ENCODE results near the gene MYO3B. TPM values are rescaled to one million over a fixed set of nuclear protein-coding genes. Genes with fewer than 3 reads are reported as not detected.

Gene MYO3B
- polyA plus RNA-seq, 1 of the 3 experiments (the other 2 are of a cell fraction): not detected

DNA sequence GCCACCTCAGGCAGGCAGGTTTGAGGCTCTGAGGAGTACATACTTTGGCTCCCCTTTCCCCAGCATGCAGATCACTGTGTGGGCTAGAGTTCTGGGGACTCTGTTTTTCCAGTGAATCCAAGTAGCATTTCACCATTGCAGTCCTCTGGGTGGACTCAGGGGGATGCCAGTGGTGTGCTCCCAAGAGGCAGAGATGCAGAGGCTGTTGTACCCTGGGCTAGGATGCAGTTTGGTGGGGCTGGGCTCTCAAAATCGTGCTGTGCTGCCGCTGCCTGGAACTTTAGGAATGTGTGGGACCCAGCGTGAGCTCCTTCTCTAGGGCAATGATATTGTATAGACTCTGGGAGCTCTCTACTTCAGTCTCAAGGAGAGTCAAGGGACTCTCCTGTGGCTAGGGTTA lies 104.9 kb downstream of the MYO3B start:
- no peak overlapping the region for H3K9ac ChIP-seq
- no peak for DNase-seq
- H2AFZ ChIP-seq (ENCODE audit: low read depth): no peak overlapping the region
- H3K4me1 ChIP-seq (ENCODE audit: control insufficient read depth in 1 of 2, insufficient read depth in 2 of 2, low read depth in 1 of 2, low read length in 1 of 2): no peaks in the 10 kb centered on the region
- TF ChIP-seq FOXM1 (IDR thresholded peaks at IDR 0.05; ENCODE audit: low read depth) (no peak), YY1 (IDR thresholded peaks at IDR 0.05; ENCODE audit: low read depth) (no peak), NRF1 (IDR thresholded peaks at IDR 0.05; ENCODE audit: low read depth, low read length) (no peak), CHD2 (IDR thresholded peaks at IDR 0.05; ENCODE audit: low read length, partially characterized antibody) (no peak), RAD21 (IDR thresholded peaks at IDR 0.05; ENCODE audit: low read length) (no peak), RFX5 (IDR thresholded peaks at IDR 0.05; ENCODE audit: low read length) (no peak), SIN3A (IDR thresholded peaks at IDR 0.05; ENCODE audit: borderline replicate concordance, low read depth, low read length) (no peak), NFIC (IDR thresholded peaks at IDR 0.05; ENCODE audit: borderline replicate concordance) (no peak), TCF12 (IDR thresholded peaks at IDR 0.05) (no peak)
- TF ChIP-seq, protein P1, sequence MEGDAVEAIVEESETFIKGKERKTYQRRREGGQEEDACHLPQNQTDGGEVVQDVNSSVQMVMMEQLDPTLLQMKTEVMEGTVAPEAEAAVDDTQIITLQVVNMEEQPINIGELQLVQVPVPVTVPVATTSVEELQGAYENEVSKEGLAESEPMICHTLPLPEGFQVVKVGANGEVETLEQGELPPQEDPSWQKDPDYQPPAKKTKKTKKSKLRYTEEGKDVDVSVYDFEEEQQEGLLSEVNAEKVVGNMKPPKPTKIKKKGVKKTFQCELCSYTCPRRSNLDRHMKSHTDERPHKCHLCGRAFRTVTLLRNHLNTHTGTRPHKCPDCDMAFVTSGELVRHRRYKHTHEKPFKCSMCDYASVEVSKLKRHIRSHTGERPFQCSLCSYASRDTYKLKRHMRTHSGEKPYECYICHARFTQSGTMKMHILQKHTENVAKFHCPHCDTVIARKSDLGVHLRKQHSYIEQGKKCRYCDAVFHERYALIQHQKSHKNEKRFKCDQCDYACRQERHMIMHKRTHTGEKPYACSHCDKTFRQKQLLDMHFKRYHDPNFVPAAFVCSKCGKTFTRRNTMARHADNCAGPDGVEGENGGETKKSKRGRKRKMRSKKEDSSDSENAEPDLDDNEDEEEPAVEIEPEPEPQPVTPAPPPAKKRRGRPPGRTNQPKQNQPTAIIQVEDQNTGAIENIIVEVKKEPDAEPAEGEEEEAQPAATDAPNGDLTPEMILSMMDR (IDR thresholded peaks at IDR 0.05): no peak
- TF ChIP-seq, protein P2, sequence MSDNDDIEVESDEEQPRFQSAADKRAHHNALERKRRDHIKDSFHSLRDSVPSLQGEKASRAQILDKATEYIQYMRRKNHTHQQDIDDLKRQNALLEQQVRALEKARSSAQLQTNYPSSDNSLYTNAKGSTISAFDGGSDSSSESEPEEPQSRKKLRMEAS (IDR thresholded peaks at IDR 0.05; ENCODE audit: low read depth): no peak
- TF ChIP-seq, protein P3, sequence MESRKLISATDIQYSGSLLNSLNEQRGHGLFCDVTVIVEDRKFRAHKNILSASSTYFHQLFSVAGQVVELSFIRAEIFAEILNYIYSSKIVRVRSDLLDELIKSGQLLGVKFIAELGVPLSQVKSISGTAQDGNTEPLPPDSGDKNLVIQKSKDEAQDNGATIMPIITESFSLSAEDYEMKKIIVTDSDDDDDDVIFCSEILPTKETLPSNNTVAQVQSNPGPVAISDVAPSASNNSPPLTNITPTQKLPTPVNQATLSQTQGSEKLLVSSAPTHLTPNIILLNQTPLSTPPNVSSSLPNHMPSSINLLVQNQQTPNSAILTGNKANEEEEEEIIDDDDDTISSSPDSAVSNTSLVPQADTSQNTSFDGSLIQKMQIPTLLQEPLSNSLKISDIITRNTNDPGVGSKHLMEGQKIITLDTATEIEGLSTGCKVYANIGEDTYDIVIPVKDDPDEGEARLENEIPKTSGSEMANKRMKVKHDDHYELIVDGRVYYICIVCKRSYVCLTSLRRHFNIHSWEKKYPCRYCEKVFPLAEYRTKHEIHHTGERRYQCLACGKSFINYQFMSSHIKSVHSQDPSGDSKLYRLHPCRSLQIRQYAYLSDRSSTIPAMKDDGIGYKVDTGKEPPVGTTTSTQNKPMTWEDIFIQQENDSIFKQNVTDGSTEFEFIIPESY (IDR thresholded peaks at IDR 0.05; ENCODE audit: borderline replicate concordance, low read depth): no peak
- H3F3A ChIP-seq (replicated peaks; ENCODE audit: insufficient read depth): no peaks in the 10 kb centered on the region
- H4K20me1 ChIP-seq (ENCODE audit: insufficient read depth): no peaks in the 10 kb centered on the region
- H3K9me2 ChIP-seq: no peaks in the 10 kb centered on the region
- ChIA-PET POLR2A (no interaction called here), CTCF (interaction anchor here (1.1 kb wide), 1 partner anchor 11 kb away, joined by 4 read pairs; no protein-coding TSS in a partner anchor)
- no peaks in the 10 kb centered on the region for H3K27me3 ChIP-seq (ENCODE audit: insufficient read depth)
- H3K36me3 ChIP-seq (replicated peaks in 1 of 2; ENCODE audit: control insufficient read depth in 1 of 2, insufficient read depth in 2 of 2, low read length in 1 of 2): no peaks in the 10 kb centered on the region
- H3K27ac ChIP-seq (ENCODE audit: low read depth in 2 of 2, low read length in 1 of 2): no peak overlapping the region
- H3K9me3 ChIP-seq: no peaks in the 10 kb centered on the region
- 51% methylated on average over 2 of the region's 3 CpGs for WGBS (ENCODE audit: low lambda C conversion rate)
- no peak overlapping the region for H3K4me2 ChIP-seq
- no peak overlapping the region for H3K4me3 ChIP-seq (ENCODE audit: low read depth in 2 of 2, low read length in 1 of 2)
- H3K79me2 ChIP-seq (ENCODE audit: insufficient read depth): no peaks in the 10 kb centered on the region

DNA sequence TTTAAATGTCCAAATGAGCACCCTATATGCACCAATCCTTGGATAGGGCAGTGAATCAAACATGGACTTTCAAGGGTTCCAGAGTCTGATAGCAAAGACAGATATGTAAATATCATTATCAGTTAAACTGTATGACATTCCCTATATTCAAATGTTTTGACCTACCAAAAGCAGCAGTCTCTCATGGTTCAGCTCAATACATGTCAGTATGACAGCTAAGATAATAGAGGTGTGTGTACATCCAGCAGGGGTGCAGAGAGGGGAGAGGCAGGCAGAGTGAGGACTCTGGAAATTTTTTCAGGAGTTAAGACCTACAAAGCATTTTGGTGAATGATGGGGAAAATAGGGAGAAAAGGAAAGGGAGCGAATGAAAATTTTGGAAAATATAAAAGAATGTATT lies 106.3 kb downstream of the MYO3B start:
- 86% methylated on average over 1 of the region's 1 CpG for WGBS (ENCODE audit: low lambda C conversion rate)
- Histone ChIP-seq H3K27me3 (ENCODE audit: insufficient read depth) (no peaks in the 10 kb centered on the region), H3K36me3 (replicated peaks in 1 of 2; ENCODE audit: control insufficient read depth in 1 of 2, insufficient read depth in 2 of 2, low read length in 1 of 2) (no peaks in the 10 kb centered on the region), H3K27ac (ENCODE audit: low read depth in 2 of 2, low read length in 1 of 2) (no peak overlapping the region), H3K4me2 (no peak overlapping the region), H3K9ac (no peak overlapping the region), H3K9me3 (no peaks in the 10 kb centered on the region), H4K20me1 (ENCODE audit: insufficient read depth) (no peaks in the 10 kb centered on the region), H3F3A (replicated peaks; ENCODE audit: insufficient read depth) (no peaks in the 10 kb centered on the region), H3K79me2 (ENCODE audit: insufficient read depth) (no peaks in the 10 kb centered on the region), H3K9me2 (no peaks in the 10 kb centered on the region), H2AFZ (ENCODE audit: low read depth) (no peak overlapping the region), H3K4me1 (ENCODE audit: control insufficient read depth in 1 of 2, insufficient read depth in 2 of 2, low read depth in 1 of 2, low read length in 1 of 2) (no peaks in the 10 kb centered on the region), H3K4me3 (ENCODE audit: low read depth in 2 of 2, low read length in 1 of 2) (no peak overlapping the region)
- ChIA-PET POLR2A (no interaction called here), CTCF (interaction anchor here (1.1 to 1.5 kb wide), 2 partner anchors 13 to 589 kb away, joined by 3 read pairs; no protein-coding TSS in a partner anchor)
- DNase-seq: no peak
- TF ChIP-seq, protein P4, sequence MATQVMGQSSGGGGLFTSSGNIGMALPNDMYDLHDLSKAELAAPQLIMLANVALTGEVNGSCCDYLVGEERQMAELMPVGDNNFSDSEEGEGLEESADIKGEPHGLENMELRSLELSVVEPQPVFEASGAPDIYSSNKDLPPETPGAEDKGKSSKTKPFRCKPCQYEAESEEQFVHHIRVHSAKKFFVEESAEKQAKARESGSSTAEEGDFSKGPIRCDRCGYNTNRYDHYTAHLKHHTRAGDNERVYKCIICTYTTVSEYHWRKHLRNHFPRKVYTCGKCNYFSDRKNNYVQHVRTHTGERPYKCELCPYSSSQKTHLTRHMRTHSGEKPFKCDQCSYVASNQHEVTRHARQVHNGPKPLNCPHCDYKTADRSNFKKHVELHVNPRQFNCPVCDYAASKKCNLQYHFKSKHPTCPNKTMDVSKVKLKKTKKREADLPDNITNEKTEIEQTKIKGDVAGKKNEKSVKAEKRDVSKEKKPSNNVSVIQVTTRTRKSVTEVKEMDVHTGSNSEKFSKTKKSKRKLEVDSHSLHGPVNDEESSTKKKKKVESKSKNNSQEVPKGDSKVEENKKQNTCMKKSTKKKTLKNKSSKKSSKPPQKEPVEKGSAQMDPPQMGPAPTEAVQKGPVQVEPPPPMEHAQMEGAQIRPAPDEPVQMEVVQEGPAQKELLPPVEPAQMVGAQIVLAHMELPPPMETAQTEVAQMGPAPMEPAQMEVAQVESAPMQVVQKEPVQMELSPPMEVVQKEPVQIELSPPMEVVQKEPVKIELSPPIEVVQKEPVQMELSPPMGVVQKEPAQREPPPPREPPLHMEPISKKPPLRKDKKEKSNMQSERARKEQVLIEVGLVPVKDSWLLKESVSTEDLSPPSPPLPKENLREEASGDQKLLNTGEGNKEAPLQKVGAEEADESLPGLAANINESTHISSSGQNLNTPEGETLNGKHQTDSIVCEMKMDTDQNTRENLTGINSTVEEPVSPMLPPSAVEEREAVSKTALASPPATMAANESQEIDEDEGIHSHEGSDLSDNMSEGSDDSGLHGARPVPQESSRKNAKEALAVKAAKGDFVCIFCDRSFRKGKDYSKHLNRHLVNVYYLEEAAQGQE (IDR thresholded peaks at IDR 0.05; ENCODE audit: low read depth, low read length): no peak
- TF ChIP-seq, protein P3 (IDR thresholded peaks at IDR 0.05; ENCODE audit: borderline replicate concordance, low read depth): no peak
- no peak for TF ChIP-seq RXRA (IDR thresholded peaks at IDR 0.05; ENCODE audit: borderline replicate concordance, low read depth)
- no peak for TF ChIP-seq SIN3A (IDR thresholded peaks at IDR 0.05; ENCODE audit: borderline replicate concordance, low read depth, low read length)
- no peak for TF ChIP-seq MEF2A (IDR thresholded peaks at IDR 0.05; ENCODE audit: borderline replicate concordance, low read depth)
- no peak for TF ChIP-seq SMC3 (IDR thresholded peaks at IDR 0.05; ENCODE audit: low read depth, low read length)

Measured in SK-N-SH (cell line).